Epithelial cell of proximal tubule (primary cell): ENCODE measurements around the gene PTPRD. TPM values are rescaled to one million over a fixed set of nuclear protein-coding genes. Genes with fewer than 3 reads are reported as not detected.

Experiments
- DNase-seq: peaks from one replicate; pipeline ENCODE4 v3.0.0-alpha.2; 2011; ENCODE audit warnings: low read depth
- H3K4me3 ChIP-seq: 2 replicates; pipeline ENCODE4 v1.5.1; 2011; ENCODE audit warnings: low read depth, mild to moderate bottlenecking, low read length
- CTCF ChIP-seq: conservative IDR thresholded peaks from 2 replicates; pipeline ENCODE4 v1.5.1; 2012; ENCODE audit warnings: low read depth, mild to moderate bottlenecking, low read length
- total RNA-seq: library from RNA; depleted of rRNA; stranded (reverse); fragments of >200 nt; gene quantifications from 2 replicates; pipeline ENCODE4 v1.2.3, GENCODE V29; 2015

The PTPRD gene
- total RNA-seq, 1 donor from 2014 or later, result 3.2 TPM

- DNase-seq, result no peak
- TF ChIP-seq CTCF, result no peak
- H3K4me3 ChIP-seq, result no peak overlapping the region
Measured at GRCh38 chr9:8388132-8388531, 2224.7 kb downstream of the PTPRD start.

- no peak for DNase-seq
Measured at GRCh38 chr9:8384091-8384490, 2228.7 kb downstream of the PTPRD start.

GRCh38 chr9:8382777-8383527, 2229.8 kb downstream of the PTPRD start:
- TF ChIP-seq CTCF, result no peak

More at GRCh38 chr9:8384091-8384490, 2228.7 kb downstream of the PTPRD start:
- H3K4me3 ChIP-seq, result no peak overlapping the region
- no peak for TF ChIP-seq CTCF

GRCh38 chr9:8382266-8382665, 2230.5 kb downstream of the PTPRD start:
- TF ChIP-seq CTCF, result no peak
- no peak for DNase-seq
- no peak overlapping the region for H3K4me3 ChIP-seq

More at GRCh38 chr9:8382777-8383527, 2229.8 kb downstream of the PTPRD start:
- DNase-seq, result no peak
- H3K4me3 ChIP-seq, result no peak overlapping the region

GRCh38 chr9:8381601-8382000, 2231.2 kb downstream of the PTPRD start:
- H3K4me3 ChIP-seq, result no peak overlapping the region
- no peak for DNase-seq
- TF ChIP-seq CTCF, result no peak

- no peak overlapping the region for H3K4me3 ChIP-seq
- no peak for TF ChIP-seq CTCF
- DNase-seq, result no peak
Measured at GRCh38 chr9:8374471-8374870, 2238.3 kb downstream of the PTPRD start.

- no peak for TF ChIP-seq CTCF
- DNase-seq, result no peak
Measured at GRCh38 chr9:8371686-8372085, 2241.1 kb downstream of the PTPRD start.

More at GRCh38 chr9:8371686-8372085, 2241.1 kb downstream of the PTPRD start:
- no peak overlapping the region for H3K4me3 ChIP-seq
